B cell (primary cell): Measurements from ENCODE around the gene CDC25B. TPM values are rescaled to one million over a fixed set of nuclear protein-coding genes. Genes with fewer than 3 reads are reported as not detected.
"Not testable (repeated sequence)": the region's sequence is repeated elsewhere in the genome, so short reads cannot be mapped to it uniquely, and the experiment has no call there.

Experiments used
- ATAC-seq: fragments of 200-7000 bp; cut with Tn5 transposase; one replicate; pipeline ENCODE4 v1.10.0; 2021; ENCODE audit warnings: low read depth, mild to moderate bottlenecking, moderate number of reproducible peaks, moderate library complexity
- CTCF ChIA-PET: fragments of 350-600 bp; sonication (Branson Sonifier 250); formaldehyde crosslinking; loops from one replicate; lab custom pipeline; 2021; ENCODE audit warnings: antibody characterized with exemption, inconsistent platforms; lab: Charles Lee
- POLR2A ChIA-PET: fragments of 350-600 bp; sonication (Branson Sonifier 250); formaldehyde crosslinking; loops from one replicate; lab custom pipeline; 2021; ENCODE audit warnings: antibody characterized with exemption; lab: Charles Lee
- DNase-seq: peaks from one replicate; pipeline ENCODE4 v3.0.0; 2013
- H2AFZ ChIP-seq: 2 replicates; pipeline ENCODE4 v1.6.1; 2012; ENCODE audit warnings: mild to moderate bottlenecking, low read depth, low read length; ENCODE audit not compliant: insufficient read depth, poor library complexity, severe bottlenecking
- H3K27ac ChIP-seq, 2 donors: 1 replicate in 1 of 2; 2 replicates in 1 of 2; pipeline ENCODE4 v1.5.1; 2012 to 2013; ENCODE audit warnings: low read length in 2 of 2, mild to moderate bottlenecking in 2 of 2, moderate library complexity in 1 of 2
- H3K27me3 ChIP-seq, 4 experiments: fragments of 200-600 bp in 1 of 4; sonication (generic) in 1 of 4; replicated peaks in 1 of 4; 1 replicate in 2 of 4; 2 replicates in 2 of 4; pipeline versions ENCODE4 v1.6.1 to v1.7.0; 2013 to 2016; ENCODE audit warnings: low read length in 3 of 4, mild to moderate bottlenecking in 2 of 4, mixed read lengths in 1 of 4, moderate library complexity in 1 of 4; ENCODE audit not compliant: insufficient read depth in 4 of 4, control insufficient read depth in 3 of 4; ENCODE audit errors: control extremely low read depth in 1 of 4
- H3K36me3 ChIP-seq, 2 experiments: replicated peaks in 1 of 2; 1 replicate in 1 of 2; 2 replicates in 1 of 2; pipeline versions ENCODE4 v1.6.1 to v1.7.1; 2013; ENCODE audit warnings: low read length in 1 of 2; ENCODE audit not compliant: insufficient read depth in 2 of 2, control insufficient read depth in 1 of 2; ENCODE audit errors: control extremely low read depth in 1 of 2, extremely low read depth in 1 of 2
- H3K4me1 ChIP-seq, 2 donors: fragments of 200-600 bp in 1 of 2; sonication (generic) in 1 of 2; 1 replicate in 1 of 2; 2 replicates in 1 of 2; pipeline versions ENCODE4 v1.5.1 to v1.6.1; 2013 to 2017; ENCODE audit warnings: low read length in 2 of 2; ENCODE audit not compliant: control insufficient read depth in 2 of 2, insufficient read depth in 2 of 2
- H3K4me2 ChIP-seq: replicated peaks from 2 replicates; pipeline ENCODE3; 2012; ENCODE audit warnings: mild to moderate bottlenecking, low read depth, low read length; ENCODE audit not compliant: poor library complexity, severe bottlenecking
- H3K4me3 ChIP-seq, 5 experiments: fragments of 200-600 bp in 1 of 5; sonication (generic) in 1 of 5; 1 replicate in 3 of 5; 2 replicates in 2 of 5; pipeline versions ENCODE4 v1.5.1 to v1.7.0; 2011 to 2016; ENCODE audit warnings: low read length in 4 of 5, mild to moderate bottlenecking in 4 of 5, low read depth in 2 of 5, control low read depth in 1 of 5, moderate library complexity in 1 of 5; ENCODE audit not compliant: insufficient read depth in 1 of 5; ENCODE audit errors: control extremely low read depth in 1 of 5, extremely low read depth in 1 of 5
- H3K79me2 ChIP-seq: fragments of 200-600 bp; sonication (generic); one replicate; pipeline ENCODE4 v1.6.0; 2016; ENCODE audit warnings: low read length; ENCODE audit not compliant: control insufficient read depth, insufficient read depth
- H3K9ac ChIP-seq: fragments of 200-600 bp; sonication (generic); 2 replicates; pipeline ENCODE4 v1.6.1; 2017; ENCODE audit warnings: mild to moderate bottlenecking, low read length, moderate library complexity
- H3K9me3 ChIP-seq, 3 donors: one replicate each; pipeline versions ENCODE4 v1.6.1 to v1.7.1; 2013; ENCODE audit warnings: low read length in 2 of 3; ENCODE audit not compliant: control insufficient read depth in 2 of 3, insufficient read depth in 1 of 3; ENCODE audit errors: control extremely low read depth in 1 of 3
- H4K20me1 ChIP-seq: 2 replicates; pipeline ENCODE4 v1.6.0; 2012; ENCODE audit warnings: mild to moderate bottlenecking, low read length; ENCODE audit not compliant: insufficient read depth, control insufficient read depth, poor library complexity, severe bottlenecking
- H3K27ac Mint-ChIP-seq: one replicate; pipeline ENCODE4 v1.8.0; 2021; ENCODE audit warnings: mixed read lengths
- H3K27me3 Mint-ChIP-seq: one replicate; pipeline ENCODE4 v1.8.0; 2021; ENCODE audit warnings: mixed read lengths
- H3K4me1 Mint-ChIP-seq: one replicate; pipeline ENCODE4 v1.8.0; 2021; ENCODE audit warnings: mixed read lengths
- H3K4me3 Mint-ChIP-seq: one replicate; pipeline ENCODE4 v1.8.0; 2021; ENCODE audit warnings: mixed read lengths
- H3K9me3 Mint-ChIP-seq: one replicate; pipeline ENCODE4 v1.8.0; 2022; ENCODE audit warnings: mixed read lengths; ENCODE audit not compliant: insufficient read depth
- CTCF ChIP-seq: fragments of 200-600 bp; IDR thresholded peaks from one replicate; pipeline ENCODE4 v1.8.0; 2022; ENCODE audit warnings: antibody characterized with exemption, mild to moderate bottlenecking
- EZH2 ChIP-seq: IDR thresholded peaks from 2 replicates; pipeline ENCODE4 v1.6.1; 2012; ENCODE audit warnings: borderline replicate concordance, low read depth, mild to moderate bottlenecking, moderate library complexity, low read length; ENCODE audit not compliant: insufficient read depth, poor library complexity, severe bottlenecking
- WGBS: methylation state at CpG from one replicate; pipeline ENCODE4 v1.1.5; 2013; ENCODE audit warnings: missing lambda C conversion rate; ENCODE audit not compliant: insufficient coverage; 5-methylcytosine and 5-hydroxymethylcytosine counted together
- intact Hi-C: fragments of 100-400 bp; cut with micrococcal nuclease; formaldehyde crosslinking; loops from one replicate; pipeline ENCODE4 v1.10.0; 2022
- polyA plus RNA-seq: library from polyadenylated mRNA; depleted of rRNA; stranded (reverse); fragments of >200 nt; gene quantifications from 2 replicates; pipeline ENCODE4 v1.2.3, GENCODE V29; 2012
- total RNA-seq, 2 donors: library from RNA; stranded (reverse); fragments of 120-200 nt in 1 of 2; gene quantifications; 1 replicate in 1 of 2; 2 replicates in 1 of 2; pipeline versions ENCODE4 v1.2.3 to v1.2.4, GENCODE V29; 2013 to 2022

CDC25B gene
- total and polyA plus RNA-seq, 2 donors (not counting 1 experiment from before 2014, with no cell fraction given), result 72.3 to 114 TPM

- Histone ChIP-seq H3K4me1 (peaks cover 0 to 11% of the 10 kb centered on the region in 2 donors), H4K20me1 (no peaks in the 10 kb centered on the region), H3K9ac (no peak overlapping the region), H3K79me2 (peaks cover 4% of the 10 kb centered on the region), H3K9me3 (no peaks in the 10 kb centered on the region), H3K27ac (no peak overlapping the region), H3K4me3 (no peak overlapping the region), H2AFZ (no peak overlapping the region), H3K36me3 (peaks cover 3 to 11% of the 10 kb centered on the region in 2 experiments), H3K27me3 (no peaks in the 10 kb centered on the region), H3K4me2 (no peak overlapping the region)
- no peak for DNase-seq
- CTCF ChIA-PET, result interaction anchor here (1.2 to 1.5 kb wide), 2 partner anchors 10 to 24 kb away, joined by 4 read pairs; no protein-coding TSS in a partner anchor
- Mint-ChIP-seq H3K9me3 (no peaks in the 10 kb centered on the region), H3K27me3 (no peaks in the 10 kb centered on the region), H3K4me3 (no peak overlapping the region), H3K27ac (no peak overlapping the region), H3K4me1 (peaks cover 9% of the 10 kb centered on the region)
- no peak for TF ChIP-seq CTCF
- no peak for TF ChIP-seq EZH2
- intact Hi-C loops, result no loop called here
- 96% methylated on average over 3 of the region's 3 CpGs for WGBS
- POLR2A ChIA-PET, result interaction anchor here (0.7 kb wide), 1 partner anchor 33 kb away, joined by 3 read pairs; no protein-coding TSS in a partner anchor
- ATAC-seq, result no peak
Measured at GRCh38 chr20:3828798-3829197, 32.7 kb downstream of the CDC25B start.

- H4K20me1 ChIP-seq, H3K4me1 Mint-ChIP-seq, H3K9me3 ChIP-seq, H3K27me3 Mint-ChIP-seq, H3K36me3 ChIP-seq, H2AFZ ChIP-seq, POLR2A ChIA-PET, H3K9me3 Mint-ChIP-seq, H3K27ac ChIP-seq, H3K9ac ChIP-seq, H3K27me3 ChIP-seq, H3K79me2 ChIP-seq, H3K4me3 Mint-ChIP-seq, H3K4me2 ChIP-seq, intact Hi-C loops, DNase-seq, H3K4me3 ChIP-seq, H3K27ac Mint-ChIP-seq, ATAC-seq: not testable (repeated sequence)
- CTCF ChIA-PET, result interaction anchor here (0.6 to 1.5 kb wide), 6 partner anchors 9 to 1927 kb away, joined by 3 to 5 read pairs (median 4); partner anchors contain the start of genes AP5S1 and SPEF1
- WGBS, result no CpG with 5 or more reads among the region's 5 CpGs
- H3K4me1 ChIP-seq, result peaks cover 0 to 11% of the 10 kb centered on the region in 2 donors
Measured at GRCh38 chr20:3829891-3830290, 33.8 kb downstream of the CDC25B start.
